ENCODE measurements around the gene LHFPL2. TPM values are rescaled to one million over a fixed set of nuclear protein-coding genes. Genes with fewer than 3 reads are reported as not detected.

Gene LHFPL2
- total RNA-seq, 1 experiment from 2014 or later: 43.6 TPM

DNA sequence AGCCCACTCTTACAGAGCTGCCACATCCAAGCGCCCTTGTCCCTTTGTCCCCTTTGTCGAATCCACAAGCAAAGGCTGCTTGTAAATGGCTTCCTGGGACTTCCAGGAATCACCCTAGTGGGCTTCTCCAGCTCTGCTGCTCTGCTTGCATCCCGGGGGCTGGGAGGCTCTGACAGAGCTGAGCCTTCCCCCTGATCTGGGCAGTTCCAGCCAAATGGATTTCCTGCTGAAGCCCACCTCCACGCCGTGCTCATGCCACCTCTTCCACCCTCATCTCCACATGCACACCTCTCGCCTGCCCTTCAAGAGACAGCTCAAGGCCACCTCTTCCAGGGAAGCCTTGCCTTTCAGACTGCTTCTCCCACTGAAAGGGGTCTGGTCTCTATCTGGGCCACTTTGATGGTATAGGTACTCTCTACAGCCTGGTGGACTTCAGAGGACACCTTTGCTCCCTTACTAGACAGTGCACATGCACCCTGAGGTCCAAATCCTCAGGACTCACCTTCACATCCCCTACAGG lies 106.2 kb downstream of the LHFPL2 start:
- TF ChIP-seq, protein P1, sequence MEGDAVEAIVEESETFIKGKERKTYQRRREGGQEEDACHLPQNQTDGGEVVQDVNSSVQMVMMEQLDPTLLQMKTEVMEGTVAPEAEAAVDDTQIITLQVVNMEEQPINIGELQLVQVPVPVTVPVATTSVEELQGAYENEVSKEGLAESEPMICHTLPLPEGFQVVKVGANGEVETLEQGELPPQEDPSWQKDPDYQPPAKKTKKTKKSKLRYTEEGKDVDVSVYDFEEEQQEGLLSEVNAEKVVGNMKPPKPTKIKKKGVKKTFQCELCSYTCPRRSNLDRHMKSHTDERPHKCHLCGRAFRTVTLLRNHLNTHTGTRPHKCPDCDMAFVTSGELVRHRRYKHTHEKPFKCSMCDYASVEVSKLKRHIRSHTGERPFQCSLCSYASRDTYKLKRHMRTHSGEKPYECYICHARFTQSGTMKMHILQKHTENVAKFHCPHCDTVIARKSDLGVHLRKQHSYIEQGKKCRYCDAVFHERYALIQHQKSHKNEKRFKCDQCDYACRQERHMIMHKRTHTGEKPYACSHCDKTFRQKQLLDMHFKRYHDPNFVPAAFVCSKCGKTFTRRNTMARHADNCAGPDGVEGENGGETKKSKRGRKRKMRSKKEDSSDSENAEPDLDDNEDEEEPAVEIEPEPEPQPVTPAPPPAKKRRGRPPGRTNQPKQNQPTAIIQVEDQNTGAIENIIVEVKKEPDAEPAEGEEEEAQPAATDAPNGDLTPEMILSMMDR (IDR thresholded peaks at IDR 0.05; ENCODE audit: unreplicated experiment): no peak
- Mint-ChIP-seq H3K36me3 (ENCODE audit: insufficient read depth, unreplicated experiment) (peaks cover 8% of the 10 kb centered on the region), H3K27ac (ENCODE audit: unreplicated experiment) (no peak overlapping the region), H3K4me1 (ENCODE audit: low read depth, unreplicated experiment) (peaks cover 13% of the 10 kb centered on the region), H3K9me3 (ENCODE audit: low read depth, unreplicated experiment) (no peaks in the 10 kb centered on the region), H3K27me3 (ENCODE audit: unreplicated experiment) (no peaks in the 10 kb centered on the region), H3K4me3 (ENCODE audit: low read depth, unreplicated experiment) (no peak overlapping the region)
- DNase-seq: no peak
- intact Hi-C loops (cut with micrococcal nuclease; ENCODE audit: unreplicated experiment): no loop called here
- no TSS peak for BruUV-seq (replicated peaks)
- CTCF ChIA-PET: no interaction called here

GRCh38 chr5:78541086-78541654 lies 107.4 kb downstream of the LHFPL2 start:
- peaks cover 8% of the 10 kb centered on the region for H3K36me3 Mint-ChIP-seq (ENCODE audit: insufficient read depth, unreplicated experiment)
- H3K9me3 Mint-ChIP-seq (ENCODE audit: low read depth, unreplicated experiment): no peaks in the 10 kb centered on the region
- CTCF ChIA-PET: no interaction called here
- H3K27ac Mint-ChIP-seq (ENCODE audit: unreplicated experiment): no peak overlapping the region
- TF ChIP-seq, protein P1 (IDR thresholded peaks at IDR 0.05; ENCODE audit: unreplicated experiment): no peak
- H3K4me1 Mint-ChIP-seq (ENCODE audit: low read depth, unreplicated experiment): peaks cover 13% of the 10 kb centered on the region
- no TSS peak for BruUV-seq (replicated peaks)
- no peak overlapping the region for H3K4me3 Mint-ChIP-seq (ENCODE audit: low read depth, unreplicated experiment)
- H3K27me3 Mint-ChIP-seq (ENCODE audit: unreplicated experiment): no peaks in the 10 kb centered on the region
- DNase-seq: no peak
- intact Hi-C loops (cut with micrococcal nuclease; ENCODE audit: unreplicated experiment): no loop called here

DNA sequence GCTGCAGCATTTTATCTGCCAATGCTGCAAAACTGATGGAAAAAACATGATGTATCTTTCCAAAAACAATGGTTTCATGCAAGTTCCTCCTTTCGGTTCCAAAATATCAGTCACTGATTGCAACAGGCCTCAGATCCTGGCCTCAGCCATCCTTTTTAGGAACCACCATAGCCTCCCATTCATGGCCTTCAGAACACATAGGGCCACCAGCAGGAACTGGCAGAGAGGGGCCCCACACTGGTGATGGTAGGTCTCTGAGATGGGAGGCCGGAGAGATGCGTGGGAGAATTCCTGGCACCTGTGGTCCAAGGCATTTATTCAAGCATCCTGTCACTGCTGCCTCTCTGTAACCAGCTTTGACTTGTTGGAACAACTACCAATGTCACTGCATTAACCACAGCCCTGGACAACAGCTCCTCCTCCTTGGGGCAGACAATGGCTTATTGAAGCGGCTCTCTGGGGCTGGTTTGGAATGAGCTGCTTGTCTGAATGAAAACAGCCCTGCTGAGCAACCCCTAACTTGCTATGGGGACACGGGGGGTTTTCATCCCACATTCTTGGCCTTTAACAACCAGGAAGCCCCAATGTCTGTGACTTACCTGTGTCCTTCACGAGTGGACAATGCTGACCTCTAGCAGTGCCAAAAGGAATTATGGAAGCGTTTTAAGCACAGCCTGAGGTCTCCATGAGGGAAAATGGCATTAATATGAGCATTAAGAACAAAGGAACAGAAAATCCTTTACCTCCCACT lies 108.1 kb downstream of the LHFPL2 start:
- Mint-ChIP-seq H3K36me3 (ENCODE audit: insufficient read depth, unreplicated experiment) (peaks cover 8% of the 10 kb centered on the region), H3K27me3 (ENCODE audit: unreplicated experiment) (no peaks in the 10 kb centered on the region), H3K4me3 (ENCODE audit: low read depth, unreplicated experiment) (no peak overlapping the region), H3K9me3 (ENCODE audit: low read depth, unreplicated experiment) (no peaks in the 10 kb centered on the region), H3K27ac (ENCODE audit: unreplicated experiment) (no peak overlapping the region), H3K4me1 (ENCODE audit: low read depth, unreplicated experiment) (peaks cover 13% of the 10 kb centered on the region)
- DNase-seq: no peak
- TF ChIP-seq, protein P1 (IDR thresholded peaks at IDR 0.05; ENCODE audit: unreplicated experiment): no peak
- BruUV-seq (replicated peaks): no TSS peak
- CTCF ChIA-PET: interaction anchor here (0.6 kb wide), 1 partner anchor 71 kb away, joined by 6 read pairs; no protein-coding TSS in a partner anchor
- intact Hi-C loops (cut with micrococcal nuclease; ENCODE audit: unreplicated experiment): no loop called here

- Mint-ChIP-seq H3K4me1 (ENCODE audit: low read depth, unreplicated experiment) (peaks cover 13% of the 10 kb centered on the region), H3K9me3 (ENCODE audit: low read depth, unreplicated experiment) (no peaks in the 10 kb centered on the region), H3K27me3 (ENCODE audit: unreplicated experiment) (no peaks in the 10 kb centered on the region), H3K27ac (ENCODE audit: unreplicated experiment) (no peak overlapping the region), H3K4me3 (ENCODE audit: low read depth, unreplicated experiment) (no peak overlapping the region), H3K36me3 (ENCODE audit: insufficient read depth, unreplicated experiment) (no peaks in the 10 kb centered on the region)
- TF ChIP-seq, protein P1 (IDR thresholded peaks at IDR 0.05; ENCODE audit: unreplicated experiment): no peak
- no TSS peak for BruUV-seq (replicated peaks)
- intact Hi-C loops (cut with micrococcal nuclease; ENCODE audit: unreplicated experiment): loop anchor here (1.0 to 10.0 kb wide), 3 partner anchors 86 to 427 kb away; no protein-coding TSS in a partner anchor
- DNase-seq: no peak
- CTCF ChIA-PET: interaction anchor here (0.7 to 1.2 kb wide), 2 partner anchors 429 to 594 kb away, joined by 3 read pairs; no protein-coding TSS in a partner anchor
These were observed 110.2 kb downstream of the LHFPL2 start for GRCh38 chr5:78538240-78538850.

All from Calu3 (cell line).